ENCODE measurements around the gene PRKX.
"Not testable (repeated sequence)": the region's sequence is repeated elsewhere in the genome, so short reads cannot be mapped to it uniquely, and the experiment has no call there.

Gene PRKX

DNA sequence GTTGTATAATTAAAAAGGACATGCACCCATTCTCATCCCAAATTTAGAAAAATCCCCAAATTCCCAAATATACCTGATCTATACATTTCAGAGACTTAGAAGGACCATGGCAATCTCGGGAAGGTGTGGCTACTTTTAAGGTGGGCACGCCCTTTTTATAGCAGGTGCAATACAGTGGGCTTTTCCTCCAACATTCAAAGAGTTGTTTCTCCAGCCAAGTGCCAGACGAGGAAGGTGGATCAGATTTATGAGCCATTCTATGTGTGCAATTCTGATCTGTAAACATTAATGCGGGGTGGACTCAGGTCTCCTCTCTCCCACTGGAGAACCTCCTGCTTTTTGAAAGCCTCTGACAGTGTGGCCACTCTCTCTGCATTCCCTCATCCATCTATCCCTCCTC lies 33.8 kb downstream of the PRKX start:
- DNase-seq (ENCODE audit: extremely low read depth, insufficient read length): no peak
- no peaks in the 10 kb centered on the region for H3K36me3 ChIP-seq (ENCODE audit: control insufficient read depth, insufficient read depth, low read length)
- TF ChIP-seq CTCF (IDR thresholded peaks at IDR 0.05; ENCODE audit: insufficient read depth, low read length, poor library complexity, severe bottlenecking): no peak
- H3K27me3 ChIP-seq (replicated peaks; ENCODE audit: control insufficient read depth, insufficient read depth, low read length): no peaks in the 10 kb centered on the region
- H3K4me3 ChIP-seq (replicated peaks; ENCODE audit: low read depth, low read length): no peak overlapping the region

DNA sequence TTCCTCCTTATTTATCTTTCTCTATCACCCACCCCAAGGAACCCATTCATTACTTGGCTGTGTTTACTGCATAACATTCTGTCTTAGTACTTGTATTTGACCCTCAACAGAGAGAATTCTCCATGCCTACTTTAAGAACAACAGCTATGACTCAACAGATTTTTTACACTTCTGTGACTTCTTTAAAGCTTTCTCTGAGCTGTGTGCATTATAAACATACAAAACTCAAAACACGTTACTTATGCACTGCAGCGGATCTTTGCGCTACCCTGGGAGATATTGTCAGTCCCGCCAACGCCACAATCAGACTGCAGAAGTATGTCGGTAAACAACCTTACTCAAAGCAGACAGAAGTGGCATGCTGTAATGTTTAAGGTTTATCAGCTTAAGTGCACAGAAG lies 35.1 kb downstream of the PRKX start:
- Histone ChIP-seq H3K36me3 (ENCODE audit: control insufficient read depth, insufficient read depth, low read length) (peaks cover 3% of the 10 kb centered on the region), H3K4me3 (replicated peaks; ENCODE audit: low read depth, low read length) (no peak overlapping the region), H3K27me3 (replicated peaks; ENCODE audit: control insufficient read depth, insufficient read depth, low read length) (no peaks in the 10 kb centered on the region)
- TF ChIP-seq CTCF (IDR thresholded peaks at IDR 0.05; ENCODE audit: insufficient read depth, low read length, poor library complexity, severe bottlenecking): no peak
- no peak for DNase-seq (ENCODE audit: extremely low read depth, insufficient read length)

- H3K36me3 ChIP-seq (ENCODE audit: control insufficient read depth, insufficient read depth, low read length): peaks cover 5% of the 10 kb centered on the region
- H3K27me3 ChIP-seq (replicated peaks; ENCODE audit: control insufficient read depth, insufficient read depth, low read length): no peaks in the 10 kb centered on the region
- TF ChIP-seq CTCF (IDR thresholded peaks at IDR 0.05; ENCODE audit: insufficient read depth, low read length, poor library complexity, severe bottlenecking): no peak
- DNase-seq (ENCODE audit: extremely low read depth, insufficient read length): no peak
- H3K4me3 ChIP-seq (replicated peaks; ENCODE audit: low read depth, low read length): no peak overlapping the region
Measured at GRCh38 chrX:3674881-3675280, 38.6 kb downstream of the PRKX start.

- TF ChIP-seq CTCF (IDR thresholded peaks at IDR 0.05; ENCODE audit: insufficient read depth, low read length, poor library complexity, severe bottlenecking): no peak
- no peak for DNase-seq (ENCODE audit: extremely low read depth, insufficient read length)
- no peaks in the 10 kb centered on the region for H3K27me3 ChIP-seq (replicated peaks; ENCODE audit: control insufficient read depth, insufficient read depth, low read length)
- H3K4me3 ChIP-seq (replicated peaks; ENCODE audit: low read depth, low read length): no peak overlapping the region
- H3K36me3 ChIP-seq (ENCODE audit: control insufficient read depth, insufficient read depth, low read length): peaks cover 13% of the 10 kb centered on the region
Measured at GRCh38 chrX:3669841-3670475, 43.5 kb downstream of the PRKX start.

DNA sequence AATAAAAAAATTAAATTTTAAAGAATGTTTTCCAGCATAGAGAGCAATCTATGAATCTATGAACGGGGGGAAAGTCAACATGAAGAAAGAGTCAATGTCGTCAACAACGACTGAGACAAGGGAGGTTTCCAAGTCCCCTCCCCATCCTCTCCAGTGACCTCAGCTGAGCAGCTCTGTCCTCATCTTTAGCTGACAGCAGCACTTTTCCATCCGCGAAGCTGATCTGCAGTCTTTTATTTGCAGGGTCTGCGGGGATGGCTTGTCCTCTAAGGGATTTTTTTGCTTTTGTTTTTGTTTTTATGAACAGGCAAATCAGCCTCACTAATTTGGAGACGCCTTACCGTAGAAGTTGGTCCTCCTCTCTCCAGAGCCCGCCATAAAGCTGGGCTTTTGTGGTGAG lies 46.5 kb downstream of the PRKX start:
- TF ChIP-seq CTCF (IDR thresholded peaks at IDR 0.05; ENCODE audit: insufficient read depth, low read length, poor library complexity, severe bottlenecking): no peak
- Histone ChIP-seq H3K36me3 (ENCODE audit: control insufficient read depth, insufficient read depth, low read length) (peaks cover 9% of the 10 kb centered on the region), H3K27me3 (replicated peaks; ENCODE audit: control insufficient read depth, insufficient read depth, low read length) (no peaks in the 10 kb centered on the region), H3K4me3 (replicated peaks; ENCODE audit: low read depth, low read length) (no peak overlapping the region)
- DNase-seq (ENCODE audit: extremely low read depth, insufficient read length): no peak

DNA sequence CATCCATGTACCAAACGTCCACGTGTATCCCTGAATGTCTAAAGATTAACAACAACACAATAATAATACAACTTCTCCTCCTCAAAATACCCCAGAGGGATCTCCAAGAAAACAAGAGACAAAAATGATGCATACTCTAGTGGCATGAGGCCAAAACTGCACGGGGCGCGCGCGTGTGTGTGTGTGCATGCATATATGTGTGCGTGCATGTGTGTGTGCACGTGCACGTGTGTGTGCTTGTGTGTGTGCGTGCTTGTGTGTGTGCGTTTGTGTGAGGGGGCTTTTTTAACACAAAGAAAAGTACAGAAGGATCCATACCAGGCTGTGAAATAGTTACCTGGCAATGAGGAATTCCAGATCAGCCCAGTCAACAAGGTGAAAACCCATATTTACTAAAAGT lies 48.5 kb downstream of the PRKX start:
- no peak for DNase-seq (ENCODE audit: extremely low read depth, insufficient read length)
- no peaks in the 10 kb centered on the region for H3K27me3 ChIP-seq (replicated peaks; ENCODE audit: control insufficient read depth, insufficient read depth, low read length)
- TF ChIP-seq CTCF (IDR thresholded peaks at IDR 0.05; ENCODE audit: insufficient read depth, low read length, poor library complexity, severe bottlenecking): no peak
- H3K4me3 ChIP-seq (replicated peaks; ENCODE audit: low read depth, low read length): no peak overlapping the region
- H3K36me3 ChIP-seq (ENCODE audit: control insufficient read depth, insufficient read depth, low read length): peaks cover 9% of the 10 kb centered on the region

GRCh38 chrX:3663576-3664250 lies 49.7 kb downstream of the PRKX start:
- not testable (repeated sequence) for H3K36me3 ChIP-seq (ENCODE audit: control insufficient read depth, insufficient read depth, low read length); H3K4me3 ChIP-seq (replicated peaks; ENCODE audit: low read depth, low read length); DNase-seq (ENCODE audit: extremely low read depth, insufficient read length); H3K27me3 ChIP-seq (replicated peaks; ENCODE audit: control insufficient read depth, insufficient read depth, low read length)
